DND-41 (cell line): ENCODE measurements around the gene ZNRF1.

Source experiments
- ATAC-seq: fragments of 200-7000 bp; cut with Tn5 transposase; 3 replicates; pipeline ENCODE4 v1.9.1; 2021; ENCODE audit warnings: low read depth; ENCODE audit not compliant: insufficient read depth
- DNase-seq: peaks from one replicate; pipeline ENCODE4 v3.0.0-alpha.2; 2020
- H2AFZ ChIP-seq: 2 replicates; pipeline ENCODE4 v1.6.0; 2012; ENCODE audit warnings: low read depth, low read length
- H3K27ac ChIP-seq: 2 replicates; pipeline ENCODE4 v1.5.1; 2012; ENCODE audit warnings: low read length, inconsistent platforms
- H3K27me3 ChIP-seq: fragments of 200-600 bp; sonication (generic); 2 replicates; pipeline ENCODE4 v1.6.0; 2012; ENCODE audit warnings: low read length, mild to moderate bottlenecking, inconsistent platforms; ENCODE audit not compliant: insufficient read depth, poor library complexity
- H3K36me3 ChIP-seq: 2 replicates; pipeline ENCODE4 v1.5.1; 2012; ENCODE audit warnings: low read length, inconsistent platforms; ENCODE audit not compliant: insufficient read depth
- H3K4me1 ChIP-seq: 2 replicates; pipeline ENCODE4 v1.5.1; 2012; ENCODE audit warnings: mild to moderate bottlenecking, low read length; ENCODE audit not compliant: insufficient read depth
- H3K4me2 ChIP-seq: 2 replicates; pipeline ENCODE4 v1.6.0; 2012; ENCODE audit warnings: mild to moderate bottlenecking, moderate library complexity, low read length, inconsistent platforms; ENCODE audit not compliant: insufficient read depth
- H3K4me3 ChIP-seq, 2 experiments: fragments of 200-600 bp in 1 of 2; shearing (Covaris generic) in 1 of 2; 2 replicates each; pipeline ENCODE4 v1.5.1; 2012 to 2016; ENCODE audit warnings: inconsistent platforms in 2 of 2, low read length in 2 of 2, mild to moderate bottlenecking in 2 of 2, low read depth in 1 of 2, moderate library complexity in 1 of 2
- H3K79me2 ChIP-seq: 2 replicates; pipeline ENCODE4 v1.6.0; 2012; ENCODE audit warnings: low read length, inconsistent platforms; ENCODE audit not compliant: insufficient read depth
- H3K9ac ChIP-seq: 2 replicates; pipeline ENCODE4 v1.6.0; 2012; ENCODE audit warnings: low read depth, mild to moderate bottlenecking, inconsistent platforms, low read length, moderate library complexity
- H3K9me3 ChIP-seq: 2 replicates; pipeline ENCODE4 v1.5.1; 2012; ENCODE audit warnings: low read length, moderate library complexity, mild to moderate bottlenecking, inconsistent platforms; ENCODE audit not compliant: insufficient read depth, severe bottlenecking
- H4K20me1 ChIP-seq: 2 replicates; pipeline ENCODE4 v1.6.0; 2012; ENCODE audit warnings: low read length; ENCODE audit not compliant: insufficient read depth
- EZH2 ChIP-seq: IDR thresholded peaks from 3 replicates; pipeline ENCODE4 v1.6.1; 2012; ENCODE audit warnings: borderline replicate concordance, low read depth, mild to moderate bottlenecking, moderate library complexity, low read length, inconsistent platforms; ENCODE audit not compliant: severe bottlenecking
- TF ChIP-seq, protein P1 (sequence below): IDR thresholded peaks from 2 replicates; pipeline ENCODE4 v1.5.1; 2012; ENCODE audit warnings: borderline replicate concordance, low read length, moderate library complexity, mild to moderate bottlenecking; ENCODE audit not compliant: poor library complexity, severe bottlenecking; ENCODE audit errors: extremely low read depth

Gene ZNRF1

DNA sequence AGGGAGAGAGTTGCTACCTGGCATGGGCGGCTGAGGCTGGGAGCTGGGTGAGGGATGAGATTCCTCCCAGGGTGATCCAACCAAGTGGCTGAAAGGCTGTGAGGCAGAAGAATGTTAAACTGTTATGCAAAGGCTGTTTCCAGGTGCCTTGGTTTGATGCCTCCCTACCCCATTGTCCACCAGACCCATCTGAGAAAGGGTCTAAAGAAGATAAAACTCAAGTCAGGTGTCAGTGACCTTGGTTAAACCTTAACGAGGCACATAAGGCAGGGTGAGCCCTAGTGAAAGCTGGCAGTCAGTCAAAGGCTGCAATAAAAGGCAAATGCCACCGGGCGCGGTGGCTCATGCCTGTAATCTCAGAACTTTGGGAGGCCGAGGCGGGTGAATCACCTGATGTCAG, 94.0 kb downstream of the ZNRF1 start:
- Histone ChIP-seq H4K20me1 (peaks cover 57% of the 10 kb centered on the region), H3K4me2 (no peak overlapping the region), H3K27ac (peak overlapping the region; percentile 61), H3K27me3 (no peaks in the 10 kb centered on the region), H3K4me1 (peaks cover 78% of the 10 kb centered on the region), H3K4me3 (no peak overlapping the region), H2AFZ (no peak overlapping the region), H3K79me2 (peaks cover 100% of the 10 kb centered on the region), H3K9me3 (no peaks in the 10 kb centered on the region), H3K36me3 (peaks cover 67% of the 10 kb centered on the region), H3K9ac (no peak overlapping the region)
- DNase-seq = no peak
- no peak for TF ChIP-seq EZH2
- TF ChIP-seq, protein P1, sequence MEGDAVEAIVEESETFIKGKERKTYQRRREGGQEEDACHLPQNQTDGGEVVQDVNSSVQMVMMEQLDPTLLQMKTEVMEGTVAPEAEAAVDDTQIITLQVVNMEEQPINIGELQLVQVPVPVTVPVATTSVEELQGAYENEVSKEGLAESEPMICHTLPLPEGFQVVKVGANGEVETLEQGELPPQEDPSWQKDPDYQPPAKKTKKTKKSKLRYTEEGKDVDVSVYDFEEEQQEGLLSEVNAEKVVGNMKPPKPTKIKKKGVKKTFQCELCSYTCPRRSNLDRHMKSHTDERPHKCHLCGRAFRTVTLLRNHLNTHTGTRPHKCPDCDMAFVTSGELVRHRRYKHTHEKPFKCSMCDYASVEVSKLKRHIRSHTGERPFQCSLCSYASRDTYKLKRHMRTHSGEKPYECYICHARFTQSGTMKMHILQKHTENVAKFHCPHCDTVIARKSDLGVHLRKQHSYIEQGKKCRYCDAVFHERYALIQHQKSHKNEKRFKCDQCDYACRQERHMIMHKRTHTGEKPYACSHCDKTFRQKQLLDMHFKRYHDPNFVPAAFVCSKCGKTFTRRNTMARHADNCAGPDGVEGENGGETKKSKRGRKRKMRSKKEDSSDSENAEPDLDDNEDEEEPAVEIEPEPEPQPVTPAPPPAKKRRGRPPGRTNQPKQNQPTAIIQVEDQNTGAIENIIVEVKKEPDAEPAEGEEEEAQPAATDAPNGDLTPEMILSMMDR = no peak
- ATAC-seq = no peak

DNA sequence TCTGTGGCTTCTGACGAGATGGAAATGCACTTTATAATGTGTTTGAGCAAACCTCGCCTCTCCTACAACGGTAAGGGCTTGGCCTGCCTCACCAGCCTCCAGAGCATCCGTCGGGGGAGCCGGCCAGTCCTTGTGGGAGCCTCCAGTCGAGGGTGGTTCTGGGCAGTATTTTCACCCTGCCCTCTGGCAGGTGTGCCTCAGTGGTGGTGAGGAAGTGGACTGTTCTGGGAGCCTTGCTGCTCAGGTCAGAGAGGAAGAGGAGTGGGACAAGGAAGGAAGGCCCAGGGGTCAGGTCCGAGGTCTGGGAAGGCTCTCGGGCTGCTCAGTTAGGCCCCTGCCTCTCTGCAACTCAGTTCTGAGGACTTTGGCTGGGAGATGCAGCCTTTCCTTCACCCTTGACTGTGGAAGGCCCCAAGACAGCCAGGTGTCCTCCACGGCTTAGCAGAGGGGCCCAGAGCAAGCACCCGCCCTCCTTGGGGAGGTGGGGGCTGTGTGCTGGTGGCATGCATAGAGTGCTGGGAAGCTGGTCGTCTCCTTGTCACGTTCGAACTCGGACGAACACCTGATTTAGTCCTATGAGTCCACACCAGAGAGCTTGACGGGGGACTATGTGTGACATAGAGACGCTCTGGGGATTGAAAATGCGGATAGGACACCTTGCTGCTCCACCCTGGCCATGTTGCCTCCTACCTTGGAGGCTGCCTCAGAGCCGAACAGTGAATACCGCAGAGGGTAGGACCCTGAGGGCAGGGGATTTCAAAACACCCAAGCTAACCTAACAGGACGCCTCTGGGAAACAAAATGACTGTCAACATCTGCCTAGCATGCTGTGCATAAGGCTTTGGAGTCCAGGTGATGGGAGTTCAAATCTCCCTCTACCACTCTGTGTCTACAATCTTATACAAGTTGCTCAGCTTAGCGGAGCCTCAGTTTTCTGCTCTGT, 95.0 kb downstream of the ZNRF1 start:
- no peak overlapping the region for H3K9ac ChIP-seq
- H3K9me3 ChIP-seq = no peaks in the 10 kb centered on the region
- no peaks in the 10 kb centered on the region for H3K27me3 ChIP-seq
- ATAC-seq (no peak), DNase-seq (no peak)
- H3K79me2 ChIP-seq = peaks cover 98% of the 10 kb centered on the region
- H3K4me1 ChIP-seq = peaks cover 78% of the 10 kb centered on the region
- H2AFZ ChIP-seq = no peak overlapping the region
- H3K36me3 ChIP-seq = peaks cover 61% of the 10 kb centered on the region
- H4K20me1 ChIP-seq = peaks cover 54% of the 10 kb centered on the region
- TF ChIP-seq, protein P1 = no peak
- TF ChIP-seq EZH2 = no peak
- H3K4me3 ChIP-seq = no peak overlapping the region
- H3K27ac ChIP-seq = peak overlapping the region; percentile 96
- no peak overlapping the region for H3K4me2 ChIP-seq

DNA sequence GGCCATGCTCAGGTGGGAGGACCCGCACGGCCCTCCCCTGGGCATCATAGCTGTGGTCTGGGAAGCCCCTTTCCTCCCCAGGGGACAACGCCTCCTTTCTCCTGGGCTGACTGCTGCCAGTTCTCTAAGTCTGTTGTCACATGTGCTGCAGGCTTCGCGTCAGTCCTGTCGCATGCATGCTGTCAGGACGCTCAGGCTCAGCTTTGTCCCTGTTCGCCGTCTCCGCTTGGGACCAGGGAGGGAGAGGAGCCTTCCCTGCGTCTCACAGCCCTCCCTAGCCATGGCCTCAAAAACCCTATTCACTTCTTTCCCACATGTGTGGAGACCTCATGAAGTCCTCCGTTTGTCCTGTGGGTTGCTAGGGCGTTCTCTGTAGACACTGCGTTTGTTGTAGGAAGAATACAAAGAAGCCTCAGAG, 96.4 kb downstream of the ZNRF1 start:
- peak overlapping the region; percentile 96 for H3K27ac ChIP-seq
- H3K36me3 ChIP-seq = peaks cover 59% of the 10 kb centered on the region
- no peaks in the 10 kb centered on the region for H3K9me3 ChIP-seq
- TF ChIP-seq EZH2 = no peak
- TF ChIP-seq, protein P1 = peak; percentile 18
- peaks cover 78% of the 10 kb centered on the region for H3K4me1 ChIP-seq
- H2AFZ ChIP-seq = no peak overlapping the region
- no peak overlapping the region for H3K4me2 ChIP-seq
- H3K79me2 ChIP-seq = peaks cover 98% of the 10 kb centered on the region
- no peak overlapping the region for H3K4me3 ChIP-seq
- ATAC-seq = no peak
- DNase-seq = no peak
- H3K27me3 ChIP-seq = no peaks in the 10 kb centered on the region
- H3K9ac ChIP-seq = no peak overlapping the region
- peaks cover 48% of the 10 kb centered on the region for H4K20me1 ChIP-seq
